ENCODE data around the gene NF1.

GRCh38 chr17:31134576-31134975 is 39.8 kb downstream of the NF1 start:
- TF ChIP-seq CTCF (IDR thresholded peaks at IDR 0.05): no peak
- TF ChIP-seq POLR2A (IDR thresholded peaks at IDR 0.05): no peak
